ENCODE data around the gene UPF3A.

DNA sequence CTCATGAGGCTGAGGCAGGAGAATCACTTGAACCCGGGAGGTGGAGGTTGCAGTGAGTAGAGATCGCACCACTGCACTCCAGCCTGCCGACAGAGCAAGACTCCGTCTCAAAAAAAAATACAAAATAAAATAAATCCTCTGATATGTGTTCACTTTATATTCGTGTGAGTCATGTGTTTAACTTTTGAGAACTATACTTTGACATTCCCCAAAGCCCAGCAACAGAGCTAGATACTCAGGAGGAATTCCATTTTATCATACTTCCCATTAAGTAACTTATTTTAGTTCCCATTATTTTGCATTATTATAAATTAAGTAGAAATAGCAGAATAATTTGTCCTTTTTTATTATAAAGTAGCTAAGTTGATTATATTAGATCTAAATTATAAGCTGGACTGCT, 29.6 kb downstream of the UPF3A start:
- TF ChIP-seq POLR2A (IDR thresholded peaks at IDR 0.05; ENCODE audit: low read length) (no peak), GATA1 (IDR thresholded peaks at IDR 0.05; ENCODE audit: low read depth, low read length) (no peak)
